ENCODE results near the gene LDLRAP1.

DNA sequence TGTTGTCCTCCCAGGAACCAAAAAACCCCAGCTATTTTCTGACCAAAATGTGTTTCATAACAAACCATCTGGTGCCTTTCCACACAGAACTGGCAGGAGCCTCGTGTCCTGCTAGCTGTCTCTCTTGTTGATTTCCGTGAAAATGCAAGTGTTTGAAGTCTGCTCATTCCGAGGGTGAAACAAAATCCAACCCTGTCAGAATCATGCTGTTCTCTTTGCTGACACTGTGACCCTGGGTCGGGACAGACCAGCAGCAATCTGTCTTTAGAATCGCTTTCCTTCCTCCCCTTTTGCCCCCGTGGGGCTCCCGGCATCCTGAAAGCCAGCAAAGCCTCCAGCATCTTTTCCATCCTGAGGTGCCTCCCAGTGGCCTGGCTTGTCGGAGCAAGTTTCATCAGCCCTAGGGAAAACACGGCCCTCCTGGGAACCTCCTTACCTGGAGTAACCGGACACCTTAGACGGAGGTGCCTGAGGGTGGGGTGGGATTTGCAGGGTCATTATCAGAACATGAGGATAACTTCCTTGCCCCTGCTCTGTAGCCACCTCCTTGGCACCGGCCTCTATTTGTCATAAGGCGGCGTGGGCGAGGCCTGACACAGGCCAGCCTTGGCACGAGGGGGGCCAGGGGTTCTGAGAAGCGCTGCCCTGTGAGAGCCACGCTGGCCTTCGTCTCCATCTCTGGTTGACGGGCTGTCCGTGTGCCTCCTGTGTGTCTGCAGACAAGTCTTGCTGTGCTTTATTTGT is 24.9 kb downstream of the LDLRAP1 start:
- TF ChIP-seq, protein P1, sequence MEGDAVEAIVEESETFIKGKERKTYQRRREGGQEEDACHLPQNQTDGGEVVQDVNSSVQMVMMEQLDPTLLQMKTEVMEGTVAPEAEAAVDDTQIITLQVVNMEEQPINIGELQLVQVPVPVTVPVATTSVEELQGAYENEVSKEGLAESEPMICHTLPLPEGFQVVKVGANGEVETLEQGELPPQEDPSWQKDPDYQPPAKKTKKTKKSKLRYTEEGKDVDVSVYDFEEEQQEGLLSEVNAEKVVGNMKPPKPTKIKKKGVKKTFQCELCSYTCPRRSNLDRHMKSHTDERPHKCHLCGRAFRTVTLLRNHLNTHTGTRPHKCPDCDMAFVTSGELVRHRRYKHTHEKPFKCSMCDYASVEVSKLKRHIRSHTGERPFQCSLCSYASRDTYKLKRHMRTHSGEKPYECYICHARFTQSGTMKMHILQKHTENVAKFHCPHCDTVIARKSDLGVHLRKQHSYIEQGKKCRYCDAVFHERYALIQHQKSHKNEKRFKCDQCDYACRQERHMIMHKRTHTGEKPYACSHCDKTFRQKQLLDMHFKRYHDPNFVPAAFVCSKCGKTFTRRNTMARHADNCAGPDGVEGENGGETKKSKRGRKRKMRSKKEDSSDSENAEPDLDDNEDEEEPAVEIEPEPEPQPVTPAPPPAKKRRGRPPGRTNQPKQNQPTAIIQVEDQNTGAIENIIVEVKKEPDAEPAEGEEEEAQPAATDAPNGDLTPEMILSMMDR (IDR thresholded peaks at IDR 0.05), result no peak
- no peak for TF ChIP-seq EP300 (IDR thresholded peaks at IDR 0.05)
